KMS-11 (cell line): ENCODE results near the gene CSH1.
A peak's percentile ranks its signal among the peaks of the same experiment; 100 is the strongest.

ENCODE experiments used
- H2AFZ ChIP-seq: fragments of 200-600 bp; sonication (generic); 2 replicates; pipeline ENCODE4 v1.6.1; 2016; ENCODE audit warnings: antibody characterized with exemption, mixed run types, low read depth
- H3K27ac ChIP-seq: fragments of 200-600 bp; sonication (generic); 2 replicates; pipeline ENCODE4 v1.6.1; 2016; ENCODE audit warnings: mild to moderate bottlenecking, mixed run types
- H3K27me3 ChIP-seq: fragments of 200-600 bp; sonication (generic); 2 replicates; pipeline ENCODE4 v1.6.1; 2017; ENCODE audit warnings: mild to moderate bottlenecking, low read depth, mixed run types, moderate library complexity; ENCODE audit not compliant: insufficient read depth
- H3K36me3 ChIP-seq: fragments of 200-600 bp; sonication (generic); 2 replicates; pipeline ENCODE4 v1.6.1; 2017; ENCODE audit warnings: mild to moderate bottlenecking, mixed run types; ENCODE audit not compliant: insufficient read depth
- H3K4me1 ChIP-seq: fragments of 200-600 bp; sonication (generic); 2 replicates; pipeline ENCODE4 v1.6.1; 2016; ENCODE audit warnings: mild to moderate bottlenecking, low read depth, mixed run types; ENCODE audit not compliant: poor library complexity, severe bottlenecking
- H3K4me2 ChIP-seq: fragments of 200-600 bp; sonication (generic); 2 replicates; pipeline ENCODE4 v1.7.0; 2016; ENCODE audit warnings: mild to moderate bottlenecking, mixed run types
- H3K4me3 ChIP-seq: fragments of 200-600 bp; sonication (generic); IDR thresholded peaks from 2 replicates; pipeline ENCODE4 v1.6.1; 2017; ENCODE audit warnings: low read depth, low read length, mixed read lengths; ENCODE audit not compliant: insufficient read depth
- H3K79me2 ChIP-seq: fragments of 200-600 bp; sonication (generic); 2 replicates; pipeline ENCODE4 v1.6.1; 2016; ENCODE audit warnings: low read depth, mixed run types; ENCODE audit not compliant: insufficient read depth
- H3K9ac ChIP-seq: fragments of 200-600 bp; sonication (generic); 2 replicates; pipeline ENCODE4 v1.6.1; 2016; ENCODE audit warnings: mild to moderate bottlenecking, mixed run types
- H4K20me1 ChIP-seq: fragments of 200-600 bp; sonication (generic); 2 replicates; pipeline ENCODE4 v1.6.1; 2016; ENCODE audit warnings: mild to moderate bottlenecking, mixed run types; ENCODE audit not compliant: insufficient read depth
- CTCF ChIP-seq: fragments of 200-600 bp; sonication (generic); conservative IDR thresholded peaks from 2 replicates; pipeline ENCODE4 v1.6.1; 2017; ENCODE audit warnings: low read depth, mild to moderate bottlenecking, antibody characterized with exemption, low read length, moderate library complexity, mixed read lengths

CSH1 gene

DNA sequence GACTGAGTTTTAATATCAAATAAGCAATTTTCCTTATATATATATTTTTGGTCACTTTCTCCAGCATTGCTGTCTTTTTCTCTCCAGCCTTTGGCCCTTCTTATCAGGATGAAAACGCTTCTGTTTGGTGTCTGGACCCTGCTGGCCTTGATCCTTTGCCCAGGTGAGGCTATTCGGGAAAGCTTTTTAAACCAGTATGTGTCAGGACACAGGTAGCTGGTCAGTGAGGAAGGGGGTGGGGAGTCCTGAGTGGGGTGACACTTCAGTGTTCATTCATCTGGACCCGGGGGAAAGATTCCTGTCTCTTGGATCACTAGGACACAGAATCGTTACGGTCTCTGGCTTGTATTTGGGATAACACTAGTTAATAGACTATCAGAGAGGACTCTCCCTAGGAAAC lies 41.7 kb downstream of the CSH1 start:
- peaks cover 5% of the 10 kb centered on the region; the same call in 1 of the 2 replicates for H3K27me3 ChIP-seq
- no peaks in the 10 kb centered on the region for H3K4me1 ChIP-seq
- H3K4me3 ChIP-seq = no peak overlapping the region
- no peaks in the 10 kb centered on the region for H3K36me3 ChIP-seq
- H3K9ac ChIP-seq = no peak overlapping the region
- H2AFZ ChIP-seq = no peak overlapping the region
- no peaks in the 10 kb centered on the region for H3K79me2 ChIP-seq
- TF ChIP-seq CTCF = no peak
- no peak overlapping the region for H3K27ac ChIP-seq
- H3K4me2 ChIP-seq = no peak overlapping the region
- no peaks in the 10 kb centered on the region for H4K20me1 ChIP-seq

DNA sequence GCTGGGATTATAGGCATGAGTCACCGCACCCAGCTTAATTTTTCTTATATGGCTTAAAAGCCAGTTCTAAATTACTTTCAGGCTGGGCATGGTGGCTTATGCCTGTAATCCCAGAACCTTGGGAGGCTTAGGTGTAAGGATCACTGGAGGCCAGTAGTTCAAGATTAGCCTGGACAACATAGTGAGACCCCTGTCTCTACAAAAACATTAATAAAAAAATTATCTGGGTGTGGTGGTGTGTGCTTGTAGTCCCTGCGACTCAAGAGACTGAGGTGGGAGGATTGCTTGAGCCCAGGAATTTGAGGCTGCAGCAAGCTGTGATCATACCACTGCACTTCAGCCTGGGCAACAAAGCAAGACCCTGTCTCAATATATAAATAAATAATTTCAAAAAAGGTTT lies 43.1 kb downstream of the CSH1 start:
- no peak overlapping the region for H3K27ac ChIP-seq
- H3K79me2 ChIP-seq = no peaks in the 10 kb centered on the region
- no peak overlapping the region for H3K4me3 ChIP-seq
- no peak overlapping the region for H3K9ac ChIP-seq
- H3K4me1 ChIP-seq = peaks cover 3% of the 10 kb centered on the region
- no peaks in the 10 kb centered on the region for H3K27me3 ChIP-seq
- no peaks in the 10 kb centered on the region for H4K20me1 ChIP-seq
- no peak overlapping the region for H3K4me2 ChIP-seq
- TF ChIP-seq CTCF = no peak
- no peak overlapping the region for H2AFZ ChIP-seq
- no peaks in the 10 kb centered on the region for H3K36me3 ChIP-seq

- peaks cover 6% of the 10 kb centered on the region for H3K4me1 ChIP-seq
- no peaks in the 10 kb centered on the region for H3K36me3 ChIP-seq
- no peak overlapping the region for H3K27ac ChIP-seq
- no peak overlapping the region for H3K4me3 ChIP-seq
- H3K27me3 ChIP-seq = no peaks in the 10 kb centered on the region
- H4K20me1 ChIP-seq = no peaks in the 10 kb centered on the region
- TF ChIP-seq CTCF = no peak
- H3K79me2 ChIP-seq = no peaks in the 10 kb centered on the region
- H2AFZ ChIP-seq = no peak overlapping the region
- no peak overlapping the region for H3K9ac ChIP-seq
- no peak overlapping the region for H3K4me2 ChIP-seq
These were observed 46.0 kb downstream of the CSH1 start for GRCh38 chr17:63850401-63850800.

DNA sequence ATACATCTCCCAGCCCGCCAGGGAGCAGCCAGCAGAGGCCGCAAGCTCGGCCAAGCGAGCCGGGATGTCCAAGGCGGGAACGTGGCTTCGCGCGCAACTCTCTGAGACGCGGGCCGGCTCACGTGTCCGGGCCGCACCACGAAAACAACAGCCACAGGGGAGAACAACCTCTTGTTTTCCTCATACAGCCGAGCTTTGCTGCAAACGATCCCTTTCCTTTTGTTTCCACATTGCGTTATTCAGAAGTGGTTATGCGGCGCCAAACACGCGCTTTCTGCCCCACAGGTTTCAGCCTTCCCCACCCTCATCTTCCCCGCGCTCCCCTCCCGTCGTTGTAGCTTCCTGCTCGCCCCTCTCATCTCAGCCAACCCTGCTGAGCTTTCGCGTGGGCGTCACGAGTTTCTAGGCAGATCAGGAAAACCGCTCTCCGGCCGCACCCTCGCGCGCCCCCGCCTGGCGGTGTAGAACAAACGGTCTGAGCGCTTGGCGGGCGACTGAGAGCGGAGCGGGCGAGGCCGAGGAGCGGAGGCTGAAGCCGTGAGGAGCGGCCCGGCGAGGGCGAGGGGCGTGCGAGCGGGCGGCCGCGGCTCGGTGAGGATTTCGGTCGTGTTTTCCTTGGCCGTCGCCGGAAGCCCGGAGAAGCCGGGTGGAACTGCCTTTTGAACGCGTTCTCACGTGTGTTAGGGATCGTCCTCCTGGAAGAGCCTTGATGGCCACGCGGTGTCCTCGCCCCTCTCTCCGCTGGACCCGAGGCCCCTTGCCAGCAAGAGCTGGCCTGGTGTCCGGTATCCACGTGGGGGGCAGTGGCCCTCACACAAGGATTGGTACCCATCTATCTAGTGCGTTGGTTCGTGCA lies 47.3 kb downstream of the CSH1 start:
- peaks cover 11% of the 10 kb centered on the region for H3K4me1 ChIP-seq
- no peak overlapping the region for H3K4me3 ChIP-seq
- H3K79me2 ChIP-seq = no peaks in the 10 kb centered on the region
- peak overlapping the region; percentile 48; the same call in 1 of the 2 replicates for H3K9ac ChIP-seq
- TF ChIP-seq CTCF = peak; percentile 80
- H3K4me2 ChIP-seq = peak overlapping the region; percentile 33
- no peaks in the 10 kb centered on the region for H3K36me3 ChIP-seq
- peak overlapping the region; percentile 57; the same call in 1 of the 2 replicates for H3K27ac ChIP-seq
- peak overlapping the region; percentile 61 for H2AFZ ChIP-seq
- H4K20me1 ChIP-seq = no peaks in the 10 kb centered on the region
- H3K27me3 ChIP-seq = no peaks in the 10 kb centered on the region
